Measurements from ENCODE around the gene ZC3H4. TPM values are rescaled to one million over a fixed set of nuclear protein-coding genes. Genes with fewer than 3 reads are reported as not detected.

The ZC3H4 gene
- total RNA-seq, 1 experiment from 2014 or later: 42.7 TPM

DNA sequence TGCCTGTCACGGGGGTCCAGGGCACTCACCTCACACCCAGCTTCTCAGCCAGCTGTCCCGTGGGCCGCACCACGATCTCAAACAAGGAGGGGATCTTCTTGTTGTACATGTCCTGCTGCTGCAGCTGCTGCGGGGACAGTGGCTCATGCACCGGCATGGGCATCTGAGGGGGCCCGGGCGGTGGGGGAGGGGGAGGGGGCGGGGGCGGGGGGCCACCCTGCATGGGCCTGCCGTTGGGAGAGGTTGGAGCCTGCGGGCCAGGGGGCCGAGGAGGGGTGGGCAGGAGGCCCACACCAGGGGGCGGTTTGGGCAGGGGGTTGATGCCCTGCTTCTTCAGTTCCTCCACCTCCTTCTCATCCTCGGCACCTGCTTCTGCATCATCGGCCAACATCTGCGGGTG, 41.3 kb downstream of the ZC3H4 start:
- H3K9me3 ChIP-seq (ENCODE audit: control insufficient read depth, insufficient read depth, low read depth, low read length): no peaks in the 10 kb centered on the region
- H3K27me3 ChIP-seq (ENCODE audit: control insufficient read depth, insufficient read depth, low read length): no peaks in the 10 kb centered on the region
- intact Hi-C loops (cut with micrococcal nuclease; ENCODE audit: unreplicated experiment): no loop called here
- no peaks in the 10 kb centered on the region for H3K4me1 ChIP-seq (ENCODE audit: control insufficient read depth, insufficient read depth, low read length)
- no peak for DNase-seq (ENCODE audit: low read depth, low spot score)
- ChIA-PET CTCF (no interaction called here), POLR2A (no interaction called here)
- no peak for ATAC-seq
- BruUV-seq (replicated peaks): no TSS peak
- TF ChIP-seq, protein P1, sequence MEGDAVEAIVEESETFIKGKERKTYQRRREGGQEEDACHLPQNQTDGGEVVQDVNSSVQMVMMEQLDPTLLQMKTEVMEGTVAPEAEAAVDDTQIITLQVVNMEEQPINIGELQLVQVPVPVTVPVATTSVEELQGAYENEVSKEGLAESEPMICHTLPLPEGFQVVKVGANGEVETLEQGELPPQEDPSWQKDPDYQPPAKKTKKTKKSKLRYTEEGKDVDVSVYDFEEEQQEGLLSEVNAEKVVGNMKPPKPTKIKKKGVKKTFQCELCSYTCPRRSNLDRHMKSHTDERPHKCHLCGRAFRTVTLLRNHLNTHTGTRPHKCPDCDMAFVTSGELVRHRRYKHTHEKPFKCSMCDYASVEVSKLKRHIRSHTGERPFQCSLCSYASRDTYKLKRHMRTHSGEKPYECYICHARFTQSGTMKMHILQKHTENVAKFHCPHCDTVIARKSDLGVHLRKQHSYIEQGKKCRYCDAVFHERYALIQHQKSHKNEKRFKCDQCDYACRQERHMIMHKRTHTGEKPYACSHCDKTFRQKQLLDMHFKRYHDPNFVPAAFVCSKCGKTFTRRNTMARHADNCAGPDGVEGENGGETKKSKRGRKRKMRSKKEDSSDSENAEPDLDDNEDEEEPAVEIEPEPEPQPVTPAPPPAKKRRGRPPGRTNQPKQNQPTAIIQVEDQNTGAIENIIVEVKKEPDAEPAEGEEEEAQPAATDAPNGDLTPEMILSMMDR (IDR thresholded peaks at IDR 0.05): no peak
- TF ChIP-seq, protein P2, sequence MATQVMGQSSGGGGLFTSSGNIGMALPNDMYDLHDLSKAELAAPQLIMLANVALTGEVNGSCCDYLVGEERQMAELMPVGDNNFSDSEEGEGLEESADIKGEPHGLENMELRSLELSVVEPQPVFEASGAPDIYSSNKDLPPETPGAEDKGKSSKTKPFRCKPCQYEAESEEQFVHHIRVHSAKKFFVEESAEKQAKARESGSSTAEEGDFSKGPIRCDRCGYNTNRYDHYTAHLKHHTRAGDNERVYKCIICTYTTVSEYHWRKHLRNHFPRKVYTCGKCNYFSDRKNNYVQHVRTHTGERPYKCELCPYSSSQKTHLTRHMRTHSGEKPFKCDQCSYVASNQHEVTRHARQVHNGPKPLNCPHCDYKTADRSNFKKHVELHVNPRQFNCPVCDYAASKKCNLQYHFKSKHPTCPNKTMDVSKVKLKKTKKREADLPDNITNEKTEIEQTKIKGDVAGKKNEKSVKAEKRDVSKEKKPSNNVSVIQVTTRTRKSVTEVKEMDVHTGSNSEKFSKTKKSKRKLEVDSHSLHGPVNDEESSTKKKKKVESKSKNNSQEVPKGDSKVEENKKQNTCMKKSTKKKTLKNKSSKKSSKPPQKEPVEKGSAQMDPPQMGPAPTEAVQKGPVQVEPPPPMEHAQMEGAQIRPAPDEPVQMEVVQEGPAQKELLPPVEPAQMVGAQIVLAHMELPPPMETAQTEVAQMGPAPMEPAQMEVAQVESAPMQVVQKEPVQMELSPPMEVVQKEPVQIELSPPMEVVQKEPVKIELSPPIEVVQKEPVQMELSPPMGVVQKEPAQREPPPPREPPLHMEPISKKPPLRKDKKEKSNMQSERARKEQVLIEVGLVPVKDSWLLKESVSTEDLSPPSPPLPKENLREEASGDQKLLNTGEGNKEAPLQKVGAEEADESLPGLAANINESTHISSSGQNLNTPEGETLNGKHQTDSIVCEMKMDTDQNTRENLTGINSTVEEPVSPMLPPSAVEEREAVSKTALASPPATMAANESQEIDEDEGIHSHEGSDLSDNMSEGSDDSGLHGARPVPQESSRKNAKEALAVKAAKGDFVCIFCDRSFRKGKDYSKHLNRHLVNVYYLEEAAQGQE (IDR thresholded peaks at IDR 0.05; ENCODE audit: insufficient read depth in 1 of 2, low read depth in 2 of 2, low read length in 1 of 2): no peak
- TF ChIP-seq POLR2AphosphoS5 (IDR thresholded peaks at IDR 0.05; ENCODE audit: low read depth, low read length) (no peak), TCF7L2 (IDR thresholded peaks at IDR 0.05; ENCODE audit: low read depth, low read length) (no peak), SIN3A (IDR thresholded peaks at IDR 0.05; ENCODE audit: borderline replicate concordance, insufficient read depth, low read depth, low read length) (no peak)
- H3K27ac ChIP-seq (ENCODE audit: low read length): no peak overlapping the region
- H3K36me3 ChIP-seq (ENCODE audit: control insufficient read depth, insufficient read depth, low read length): peaks cover 2% of the 10 kb centered on the region; the same call in 1 of the 2 replicates
- no peak overlapping the region for H3K4me3 ChIP-seq (ENCODE audit: low read depth in 2 of 2, low read length in 2 of 2)
- in situ Hi-C loops (cut with HindIII; ENCODE audit: low pct_unique_long_range_greater_than_20kb, low sequenced_read_pairs): no loop called here

DNA sequence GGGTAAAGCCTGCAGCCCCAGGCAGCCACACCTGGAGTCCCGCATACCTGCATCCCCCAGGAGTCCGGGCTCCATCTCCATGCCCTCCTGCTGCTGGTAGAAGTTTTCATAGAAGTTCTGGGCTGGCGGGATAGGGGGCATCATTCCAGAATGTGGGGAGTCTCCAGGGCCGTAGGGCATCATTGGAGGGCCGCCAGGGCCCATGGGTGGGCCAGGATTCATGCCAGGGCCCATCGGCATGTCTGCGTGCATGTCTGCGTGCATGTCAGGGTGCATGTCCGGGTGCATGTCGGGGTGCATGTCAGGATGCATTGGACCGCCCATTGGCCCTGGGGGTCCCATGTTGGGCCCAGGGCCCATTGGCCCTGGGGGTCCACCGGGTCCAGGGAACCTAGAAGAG, 41.8 kb downstream of the ZC3H4 start:
- intact Hi-C loops (cut with micrococcal nuclease; ENCODE audit: unreplicated experiment): no loop called here
- Histone ChIP-seq H3K36me3 (ENCODE audit: control insufficient read depth, insufficient read depth, low read length) (peaks cover 2% of the 10 kb centered on the region; the same call in 1 of the 2 replicates), H3K4me3 (ENCODE audit: low read depth in 2 of 2, low read length in 2 of 2) (no peak overlapping the region), H3K27ac (ENCODE audit: low read length) (no peak overlapping the region), H3K4me1 (ENCODE audit: control insufficient read depth, insufficient read depth, low read length) (no peaks in the 10 kb centered on the region), H3K9me3 (ENCODE audit: control insufficient read depth, insufficient read depth, low read depth, low read length) (no peaks in the 10 kb centered on the region), H3K27me3 (ENCODE audit: control insufficient read depth, insufficient read depth, low read length) (no peaks in the 10 kb centered on the region)
- in situ Hi-C loops (cut with HindIII; ENCODE audit: low pct_unique_long_range_greater_than_20kb, low sequenced_read_pairs): no loop called here
- DNase-seq (ENCODE audit: low read depth, low spot score) (no peak), ATAC-seq (no peak)
- POLR2A ChIA-PET: no interaction called here
- TF ChIP-seq, protein P2 (IDR thresholded peaks at IDR 0.05; ENCODE audit: insufficient read depth in 1 of 2, low read depth in 2 of 2, low read length in 1 of 2): no peak
- no peak for TF ChIP-seq TCF7L2 (IDR thresholded peaks at IDR 0.05; ENCODE audit: low read depth, low read length)
- no peak for TF ChIP-seq SIN3A (IDR thresholded peaks at IDR 0.05; ENCODE audit: borderline replicate concordance, insufficient read depth, low read depth, low read length)
- TF ChIP-seq, protein P1 (IDR thresholded peaks at IDR 0.05): no peak
- TF ChIP-seq POLR2AphosphoS5 (IDR thresholded peaks at IDR 0.05; ENCODE audit: low read depth, low read length): no peak
- CTCF ChIA-PET: no interaction called here
- no TSS peak for BruUV-seq (replicated peaks)
